Measurements from ENCODE around the gene FLT4. TPM values are rescaled to one million over a fixed set of nuclear protein-coding genes. Genes with fewer than 3 reads are reported as not detected.

Gene FLT4
- total and polyA plus RNA-seq, 9 donors, result 3.3 to 18.5 (median 7.0) TPM

GRCh38 chr5:180583738-180584137 lies 65.7 kb downstream of the FLT4 start:
- intact Hi-C loops (cut with DNase I), result no loop called here
- TF ChIP-seq CTCF (IDR thresholded peaks at IDR 0.05) (no peak), EP300 (IDR thresholded peaks at IDR 0.05) (no peak), POLR2A (IDR thresholded peaks at IDR 0.05) (no peak)
- Histone ChIP-seq H3K9me3 (no peaks in the 10 kb centered on the region), H3K27me3 (no peaks in the 10 kb centered on the region), H3K36me3 (no peaks in the 10 kb centered on the region), H3K4me1 (ENCODE audit: insufficient read depth) (no peaks in the 10 kb centered on the region), H3K4me3 (no peak overlapping the region), H3K27ac (no peak overlapping the region)
- 64 to 81% (median 73%) methylated on average over 2 of the region's 2 CpGs for WGBS, 3 donors
- DNase-seq, result no peak

- Histone ChIP-seq H3K36me3 (no peaks in the 10 kb centered on the region), H3K9me3 (no peaks in the 10 kb centered on the region), H3K4me1 (ENCODE audit: insufficient read depth) (no peaks in the 10 kb centered on the region), H3K27me3 (no peaks in the 10 kb centered on the region), H3K27ac (no peak overlapping the region), H3K4me3 (no peak overlapping the region)
- DNase-seq, result no peak
- TF ChIP-seq POLR2A (IDR thresholded peaks at IDR 0.05) (no peak), CTCF (IDR thresholded peaks at IDR 0.05) (no peak), EP300 (IDR thresholded peaks at IDR 0.05) (no peak)
- intact Hi-C loops (cut with DNase I), result no loop called here
- WGBS, 3 donors, result 75 to 82% (median 79%) methylated on average over 6 of the region's 6 CpGs
Observed at GRCh38 chr5:180580681-180581080, 68.7 kb downstream of the FLT4 start.

GRCh38 chr5:180575571-180575970 lies 73.8 kb downstream of the FLT4 start:
- Histone ChIP-seq H3K27me3 (no peaks in the 10 kb centered on the region), H3K36me3 (no peaks in the 10 kb centered on the region), H3K4me1 (ENCODE audit: insufficient read depth) (no peaks in the 10 kb centered on the region), H3K4me3 (no peak overlapping the region), H3K27ac (no peak overlapping the region), H3K9me3 (no peaks in the 10 kb centered on the region)
- WGBS, 3 donors, result 30 to 50% (median 33%) methylated on average over 2 of the region's 2 CpGs
- no peak for DNase-seq
- no peak for TF ChIP-seq POLR2A (IDR thresholded peaks at IDR 0.05)
- intact Hi-C loops (cut with DNase I), result no loop called here

- whole genome bisulfite sequencing, 3 donors, result 80 to 83% (median 81%) methylated on average over 8 of the region's 8 CpGs
- no peaks in the 10 kb centered on the region for H3K27me3 ChIP-seq
- H3K4me3 ChIP-seq, result no peak overlapping the region
- no peak overlapping the region for H3K27ac ChIP-seq
- no peaks in the 10 kb centered on the region for H3K4me1 ChIP-seq (ENCODE audit: insufficient read depth)
- no peaks in the 10 kb centered on the region for H3K36me3 ChIP-seq
- TF ChIP-seq CTCF (IDR thresholded peaks at IDR 0.05), result no peak
- TF ChIP-seq POLR2A (IDR thresholded peaks at IDR 0.05), result no peak
- no peak for TF ChIP-seq EP300 (IDR thresholded peaks at IDR 0.05)
- H3K9me3 ChIP-seq, result no peaks in the 10 kb centered on the region
- intact Hi-C loops (cut with DNase I), result loop anchor here in 1 of 4 donors (10.0 kb wide), 1 partner anchor 296 kb away; the partner anchor contains the start of gene ZFP62
- no peak for DNase-seq
Observed at GRCh38 chr5:180568914-180569313, 80.5 kb downstream of the FLT4 start.

- intact Hi-C loops (cut with DNase I), result loop anchor here in 1 of 4 donors (10.0 kb wide), 1 partner anchor 301 kb away; the partner anchor contains the start of gene ZFP62
- Histone ChIP-seq H3K4me1 (ENCODE audit: insufficient read depth) (no peaks in the 10 kb centered on the region), H3K4me3 (no peak overlapping the region), H3K27me3 (no peaks in the 10 kb centered on the region), H3K9me3 (no peaks in the 10 kb centered on the region), H3K36me3 (no peaks in the 10 kb centered on the region), H3K27ac (no peak overlapping the region)
- DNase-seq, result no peak
- TF ChIP-seq EP300 (IDR thresholded peaks at IDR 0.05) (no peak), POLR2A (IDR thresholded peaks at IDR 0.05) (no peak), CTCF (IDR thresholded peaks at IDR 0.05) (no peak)
- 82 to 88% (median 85%) methylated on average over 3 of the region's 3 CpGs for WGBS, 3 donors
Observed at GRCh38 chr5:180563994-180564393, 85.4 kb downstream of the FLT4 start.

All from ovary (tissue), 9 donors.